Psoas muscle (tissue), 8 donors: ENCODE measurements around the gene RHBDL2. TPM values are rescaled to one million over a fixed set of nuclear protein-coding genes. Genes with fewer than 3 reads are reported as not detected.
A peak's percentile ranks its signal among the peaks of the same experiment; 100 is the strongest.

ENCODE experiments used
- ATAC-seq, 4 donors: fragments of 200-7000 bp; cut with Tn5 transposase; one replicate each; pipeline ENCODE4 v1.9.1; 2020; ENCODE audit warnings: moderate library complexity in 3 of 4, mild to moderate bottlenecking in 2 of 4
- DNase-seq, 2 donors: peaks; one replicate each; pipeline ENCODE4 v3.0.0-alpha.2; 2020
- H3K27ac ChIP-seq: fragments of 200-600 bp; one replicate; pipeline ENCODE4 v1.8.0; 2022
- H3K27me3 ChIP-seq, 3 donors: fragments of 200-600 bp in 1 of 3; one replicate each; pipeline versions ENCODE4 v1.6.1 to v1.8.0; 2013 to 2022; ENCODE audit warnings: low read length in 2 of 3, mild to moderate bottlenecking in 2 of 3, moderate library complexity in 1 of 3; ENCODE audit not compliant: insufficient read depth in 3 of 3
- H3K36me3 ChIP-seq, 2 donors: fragments of 200-600 bp in 1 of 2; one replicate each; pipeline versions ENCODE4 v1.6.1 to v1.8.0; 2013 to 2022; ENCODE audit warnings: low read depth in 1 of 2, mild to moderate bottlenecking in 1 of 2, moderate library complexity in 1 of 2; ENCODE audit not compliant: insufficient read depth in 1 of 2
- H3K4me1 ChIP-seq: fragments of 200-600 bp; one replicate; pipeline ENCODE4 v1.8.0; 2022
- H3K4me3 ChIP-seq: fragments of 200-600 bp; one replicate; pipeline ENCODE4 v1.8.0; 2022; ENCODE audit warnings: mild to moderate bottlenecking
- H3K9me3 ChIP-seq: fragments of 200-600 bp; one replicate; pipeline ENCODE4 v1.8.0; 2022
- WGBS, 3 donors: extraction: QIAGEN DNeasy Blood & Tissue Kit; methylation state at CpG; one replicate each; pipeline versions ENCODE4 v1.1.6 to v1.1.7; 2013; 5-methylcytosine and 5-hydroxymethylcytosine counted together
- intact Hi-C, 2 donors: fragments of 100-400 bp; cut with DNase I; formaldehyde crosslinking; loops; one replicate each; pipeline versions ENCODE4 v1.11.0 to v1.14.2; 2022
- polyA plus RNA-seq, 3 donors: library from polyadenylated mRNA; stranded (reverse); fragments of 200-250 nt; gene quantifications; one replicate each; pipeline ENCODE4 v1.2.3, GENCODE V29; 2013
- total RNA-seq, 4 donors: library from RNA; stranded (reverse); fragmentation: NEBNext Ultra II Directional in 2 of 4; extraction: Animal tissue kit (Norgen Biotek cat#: 25700) in 2 of 4; gene quantifications; one replicate each; pipeline versions ENCODE4 v1.2.1 to v1.2.4, GENCODE V29; 2021 to 2023
- TF ChIP-seq, protein P1 (sequence below): fragments of 200-600 bp; IDR thresholded peaks from one replicate; pipeline ENCODE4 v1.8.0; 2022; ENCODE audit warnings: antibody characterized with exemption
- donor health status: healthy with polysubstance abuse.
- donor health status: DM: no; HTN: no; CAD: no; lungs with moderate emphysema.
- donor health status: Bipolar disorder and iron deficiency.
- donor health status: healthy.
- donor health status: DM: yes; HTN: yes; CAD: no.
- donor health status: DM: no; HTN: no; CAD: no.
- donor health status: DM: no; HTN: no; CAD: no.
- donor health status: DM: yes; HTN: yes; CAD: no.

RHBDL2 gene
- total and polyA plus RNA-seq, 7 donors = 0.09 to 0.31 (median 0.16) TPM; not detected in 4

DNA sequence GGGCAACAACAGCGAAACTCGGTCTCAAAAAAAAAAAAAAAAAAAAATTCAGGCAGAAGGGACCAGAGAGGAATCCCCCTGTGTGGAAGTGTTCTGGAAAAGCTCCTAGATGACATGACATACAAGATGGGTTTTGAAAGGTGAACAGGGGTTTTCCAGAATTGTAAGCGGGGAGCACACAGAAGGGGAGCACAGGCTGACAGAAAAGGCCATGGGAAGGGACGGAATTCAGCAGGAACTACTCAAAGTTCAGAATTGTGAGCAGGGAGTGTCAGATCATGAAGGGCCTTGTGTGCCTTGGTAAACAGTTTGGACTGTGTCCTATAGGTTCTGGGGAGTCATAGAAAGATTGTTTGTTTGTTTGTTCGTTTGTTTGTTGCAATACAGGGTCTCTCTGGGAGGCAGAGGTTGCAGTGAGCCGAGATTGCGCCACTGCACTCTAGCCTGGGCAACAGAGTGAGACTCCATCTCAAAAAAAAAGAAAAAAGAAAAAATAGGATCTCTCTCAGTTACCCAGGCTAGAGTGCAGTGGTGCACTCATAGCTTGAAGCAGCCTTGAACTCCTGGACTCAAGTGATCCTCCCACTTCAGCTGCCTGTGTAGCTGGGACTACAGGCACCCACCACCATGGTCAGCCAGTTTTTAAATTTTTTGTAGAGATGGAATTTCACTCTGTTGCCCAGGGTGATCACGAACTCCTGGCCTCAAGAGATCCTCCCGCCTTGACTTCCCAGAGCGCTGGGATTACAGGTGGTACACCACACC lies 1.2 kb upstream of the RHBDL2 start:
- Histone ChIP-seq H3K4me3 (no peak overlapping the region), H3K9me3 (no peaks in the 10 kb centered on the region), H3K27ac (no peak overlapping the region), H3K4me1 (no peaks in the 10 kb centered on the region), H3K36me3 (no peaks in the 10 kb centered on the region), H3K27me3 (no peaks in the 10 kb centered on the region)
- DNase-seq (no peak), ATAC-seq (no peak)
- TF ChIP-seq, protein P1, sequence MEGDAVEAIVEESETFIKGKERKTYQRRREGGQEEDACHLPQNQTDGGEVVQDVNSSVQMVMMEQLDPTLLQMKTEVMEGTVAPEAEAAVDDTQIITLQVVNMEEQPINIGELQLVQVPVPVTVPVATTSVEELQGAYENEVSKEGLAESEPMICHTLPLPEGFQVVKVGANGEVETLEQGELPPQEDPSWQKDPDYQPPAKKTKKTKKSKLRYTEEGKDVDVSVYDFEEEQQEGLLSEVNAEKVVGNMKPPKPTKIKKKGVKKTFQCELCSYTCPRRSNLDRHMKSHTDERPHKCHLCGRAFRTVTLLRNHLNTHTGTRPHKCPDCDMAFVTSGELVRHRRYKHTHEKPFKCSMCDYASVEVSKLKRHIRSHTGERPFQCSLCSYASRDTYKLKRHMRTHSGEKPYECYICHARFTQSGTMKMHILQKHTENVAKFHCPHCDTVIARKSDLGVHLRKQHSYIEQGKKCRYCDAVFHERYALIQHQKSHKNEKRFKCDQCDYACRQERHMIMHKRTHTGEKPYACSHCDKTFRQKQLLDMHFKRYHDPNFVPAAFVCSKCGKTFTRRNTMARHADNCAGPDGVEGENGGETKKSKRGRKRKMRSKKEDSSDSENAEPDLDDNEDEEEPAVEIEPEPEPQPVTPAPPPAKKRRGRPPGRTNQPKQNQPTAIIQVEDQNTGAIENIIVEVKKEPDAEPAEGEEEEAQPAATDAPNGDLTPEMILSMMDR = no peak
- intact Hi-C loops = no loop called here
- WGBS, 3 donors = 96 to 97% (median 97%) methylated on average over 10 of the region's 10 CpGs

DNA sequence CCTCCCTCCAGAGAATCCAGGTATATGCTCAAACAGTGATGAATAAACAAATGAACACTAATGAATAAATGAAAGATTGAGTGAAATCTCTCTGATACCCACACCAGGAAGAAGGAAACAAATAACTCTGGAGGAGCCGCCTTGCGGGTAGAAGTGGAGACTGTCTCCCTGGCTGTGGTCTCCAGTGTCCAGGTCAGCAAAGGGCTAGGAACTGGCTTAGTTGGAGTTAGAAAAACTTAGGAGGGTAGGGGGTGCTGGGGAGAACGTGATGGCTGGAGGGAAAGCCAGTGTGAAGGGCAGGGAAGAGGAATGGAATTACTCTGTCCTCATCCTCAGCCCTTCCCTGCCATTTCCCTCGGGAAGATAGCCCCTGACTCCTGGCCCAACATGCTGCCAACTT lies 537 bp downstream of the RHBDL2 start:
- no peak for ATAC-seq
- H3K4me1 ChIP-seq = no peaks in the 10 kb centered on the region
- no peak for DNase-seq
- H3K4me3 ChIP-seq = peak overlapping the region; percentile 51
- no peaks in the 10 kb centered on the region for H3K9me3 ChIP-seq
- intact Hi-C loops = no loop called here
- WGBS, 3 donors = 31 to 40% (median 37%) methylated on average over 3 to 4 of the region's 4 CpGs
- TF ChIP-seq, protein P1 = no peak
- no peak overlapping the region for H3K27ac ChIP-seq
- H3K27me3 ChIP-seq = no peaks in the 10 kb centered on the region
- H3K36me3 ChIP-seq = no peaks in the 10 kb centered on the region

DNA sequence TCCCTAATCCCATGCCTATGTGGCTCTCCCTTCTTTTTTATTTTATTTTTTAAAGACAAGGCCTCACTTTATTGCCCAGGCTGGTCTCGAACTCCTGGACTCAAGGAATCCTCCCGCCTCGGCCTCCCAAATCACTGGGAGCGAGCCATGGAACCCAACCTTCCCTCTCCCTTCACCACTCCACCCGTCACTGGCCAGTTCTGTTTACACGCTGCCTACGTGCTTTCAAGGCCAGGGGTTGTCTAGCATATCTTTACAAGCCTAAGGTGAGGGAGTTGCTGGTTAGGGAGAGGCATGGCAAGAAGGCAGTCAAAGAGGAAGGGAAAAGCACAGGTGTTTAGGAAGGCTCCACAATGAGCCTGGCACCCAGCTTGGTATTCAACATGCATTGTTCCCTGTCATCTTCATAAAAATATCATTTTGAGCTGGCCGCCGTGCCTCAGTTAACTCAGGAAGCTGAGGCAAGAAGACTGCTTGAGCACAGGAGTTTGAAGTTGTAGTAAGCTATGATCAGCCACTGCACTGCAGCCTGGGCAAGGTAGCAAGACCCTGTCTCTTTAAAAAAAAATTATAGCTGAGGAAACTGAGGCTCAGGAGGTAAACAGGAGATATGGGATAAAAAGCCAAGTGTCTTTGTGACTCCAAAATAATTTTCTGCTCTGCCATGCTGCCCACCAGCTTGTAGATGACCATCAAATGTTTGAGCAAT lies 1.1 kb downstream of the RHBDL2 start:
- ATAC-seq = no peak
- H3K36me3 ChIP-seq = no peaks in the 10 kb centered on the region
- TF ChIP-seq, protein P1 = no peak
- H3K4me3 ChIP-seq = no peak overlapping the region
- intact Hi-C loops = no loop called here
- WGBS, 3 donors = 92 to 97% (median 95%) methylated on average over 9 of the region's 9 CpGs
- no peak for DNase-seq
- no peaks in the 10 kb centered on the region for H3K9me3 ChIP-seq
- H3K27me3 ChIP-seq = no peaks in the 10 kb centered on the region
- H3K4me1 ChIP-seq = no peaks in the 10 kb centered on the region
- H3K27ac ChIP-seq = no peak overlapping the region

DNA sequence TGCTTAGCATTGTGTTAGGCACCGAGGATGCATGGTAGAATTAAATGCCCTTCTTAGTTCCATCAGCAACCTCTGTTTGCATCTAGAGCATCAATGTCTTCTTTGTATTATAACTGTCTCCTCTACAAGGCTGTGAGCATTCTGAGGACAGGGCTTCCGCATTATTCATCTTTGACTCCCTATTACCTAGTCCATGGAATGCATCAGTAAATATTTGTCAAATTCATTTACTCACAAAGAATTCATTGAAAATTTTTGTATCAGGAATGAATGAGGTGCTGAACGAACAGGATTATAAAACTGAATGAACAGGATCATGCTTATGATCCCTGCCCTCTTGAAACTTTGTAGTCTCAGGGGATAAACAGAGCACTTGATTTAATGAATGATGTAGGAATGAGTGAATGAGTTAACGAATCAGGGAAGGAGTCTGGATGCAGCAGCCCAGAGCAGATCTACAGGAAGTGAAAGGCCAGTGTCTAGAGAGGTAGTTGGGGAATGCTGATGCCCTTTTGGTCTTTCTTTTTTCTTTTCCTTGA lies 2.8 kb downstream of the RHBDL2 start:
- no peaks in the 10 kb centered on the region for H3K4me1 ChIP-seq
- 56 to 62% (median 58%) methylated on average over 4 of the region's 4 CpGs for WGBS, 3 donors
- ATAC-seq = no peak
- H3K9me3 ChIP-seq = no peaks in the 10 kb centered on the region
- no peak for DNase-seq
- H3K27ac ChIP-seq = no peak overlapping the region
- H3K4me3 ChIP-seq = no peak overlapping the region
- H3K36me3 ChIP-seq = no peaks in the 10 kb centered on the region
- intact Hi-C loops = no loop called here
- no peaks in the 10 kb centered on the region for H3K27me3 ChIP-seq
- TF ChIP-seq, protein P1 = no peak
